ENCODE measurements around the gene PTPRJ.

Gene PTPRJ

DNA sequence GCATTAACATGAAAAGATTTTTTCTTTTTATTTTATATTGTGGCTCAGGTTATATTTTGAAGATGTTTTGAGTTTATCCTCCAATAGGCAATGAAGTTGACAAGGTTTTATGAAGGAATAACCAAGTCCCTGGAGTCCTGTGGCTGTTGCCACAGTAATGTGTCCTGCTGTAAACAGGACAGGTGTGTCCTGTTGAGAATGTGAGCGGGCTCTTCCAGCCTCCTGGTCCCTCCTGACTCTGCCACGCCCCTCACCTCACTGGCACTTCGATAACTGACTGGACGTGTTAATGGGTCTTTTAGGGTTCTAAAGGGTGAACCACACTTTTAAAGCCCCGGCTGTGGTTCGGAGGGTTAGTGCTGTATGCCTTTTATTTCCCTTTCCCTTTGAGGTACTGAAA lies 188.5 kb downstream of the PTPRJ start:
- TF ChIP-seq, protein P1, sequence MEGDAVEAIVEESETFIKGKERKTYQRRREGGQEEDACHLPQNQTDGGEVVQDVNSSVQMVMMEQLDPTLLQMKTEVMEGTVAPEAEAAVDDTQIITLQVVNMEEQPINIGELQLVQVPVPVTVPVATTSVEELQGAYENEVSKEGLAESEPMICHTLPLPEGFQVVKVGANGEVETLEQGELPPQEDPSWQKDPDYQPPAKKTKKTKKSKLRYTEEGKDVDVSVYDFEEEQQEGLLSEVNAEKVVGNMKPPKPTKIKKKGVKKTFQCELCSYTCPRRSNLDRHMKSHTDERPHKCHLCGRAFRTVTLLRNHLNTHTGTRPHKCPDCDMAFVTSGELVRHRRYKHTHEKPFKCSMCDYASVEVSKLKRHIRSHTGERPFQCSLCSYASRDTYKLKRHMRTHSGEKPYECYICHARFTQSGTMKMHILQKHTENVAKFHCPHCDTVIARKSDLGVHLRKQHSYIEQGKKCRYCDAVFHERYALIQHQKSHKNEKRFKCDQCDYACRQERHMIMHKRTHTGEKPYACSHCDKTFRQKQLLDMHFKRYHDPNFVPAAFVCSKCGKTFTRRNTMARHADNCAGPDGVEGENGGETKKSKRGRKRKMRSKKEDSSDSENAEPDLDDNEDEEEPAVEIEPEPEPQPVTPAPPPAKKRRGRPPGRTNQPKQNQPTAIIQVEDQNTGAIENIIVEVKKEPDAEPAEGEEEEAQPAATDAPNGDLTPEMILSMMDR (conservative IDR thresholded peaks at IDR 0.05; ENCODE audit: low read depth): no peak
- ChIA-PET POLR2A (ENCODE audit: low non-redundant PET) (no interaction called here), CTCF (no interaction called here)
- H3K27ac ChIP-seq: no peak overlapping the region
- DNase-seq (ENCODE audit: low spot score): no peak

DNA sequence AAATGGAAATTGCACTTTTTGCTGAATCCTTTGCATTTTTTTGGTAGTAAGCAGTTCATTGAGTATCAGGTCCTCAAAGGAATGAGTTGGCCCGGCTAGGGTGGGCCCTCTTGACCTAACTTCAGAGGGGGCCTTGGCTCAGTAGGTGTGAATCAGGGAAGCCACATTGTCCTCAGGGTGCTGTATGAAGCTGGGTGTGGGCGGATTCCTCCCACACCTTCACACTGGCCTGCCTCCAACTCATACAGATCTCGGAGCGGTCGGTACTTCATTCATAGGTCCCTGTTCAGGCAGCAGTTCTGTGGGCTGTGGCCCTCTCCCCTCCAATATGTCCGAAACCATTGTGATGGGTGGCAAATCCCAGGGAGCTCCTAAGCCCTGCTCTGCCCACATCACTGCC lies 188.9 kb downstream of the PTPRJ start:
- POLR2A ChIA-PET (ENCODE audit: low non-redundant PET): no interaction called here
- no peak overlapping the region for H3K27ac ChIP-seq
- CTCF ChIA-PET: interaction anchor here (0.7 kb wide), 1 partner anchor 62 kb away, joined by 3 read pairs; no protein-coding TSS in a partner anchor
- TF ChIP-seq, protein P1 (conservative IDR thresholded peaks at IDR 0.05; ENCODE audit: low read depth): no peak
- no peak for DNase-seq (ENCODE audit: low spot score)

DNA sequence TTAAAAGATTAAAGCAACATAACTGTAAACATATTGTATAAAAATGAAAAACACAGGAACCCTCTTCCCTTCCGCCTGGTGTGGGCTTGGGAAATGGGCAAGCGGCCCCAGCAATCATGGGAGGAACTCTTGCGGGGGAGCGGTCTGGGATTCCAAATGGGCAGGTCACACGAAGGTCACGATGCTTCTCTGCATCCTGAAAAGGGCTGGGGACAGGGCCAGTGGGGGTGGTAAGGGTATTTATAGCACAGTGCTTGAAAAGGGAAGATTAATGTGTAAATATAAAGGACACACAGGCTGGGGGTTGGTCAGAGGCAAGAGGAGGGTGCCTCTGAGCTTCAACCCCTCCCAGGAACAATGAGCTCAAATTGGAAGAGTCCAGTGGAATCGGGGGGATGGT lies 189.4 kb downstream of the PTPRJ start:
- H3K27ac ChIP-seq: no peak overlapping the region
- no peak for DNase-seq (ENCODE audit: low spot score)
- ChIA-PET POLR2A (ENCODE audit: low non-redundant PET) (no interaction called here), CTCF (interaction anchor here (0.7 kb wide), 1 partner anchor 63 kb away, joined by 3 read pairs; no protein-coding TSS in a partner anchor)
- TF ChIP-seq, protein P1 (conservative IDR thresholded peaks at IDR 0.05; ENCODE audit: low read depth): no peak

DNA sequence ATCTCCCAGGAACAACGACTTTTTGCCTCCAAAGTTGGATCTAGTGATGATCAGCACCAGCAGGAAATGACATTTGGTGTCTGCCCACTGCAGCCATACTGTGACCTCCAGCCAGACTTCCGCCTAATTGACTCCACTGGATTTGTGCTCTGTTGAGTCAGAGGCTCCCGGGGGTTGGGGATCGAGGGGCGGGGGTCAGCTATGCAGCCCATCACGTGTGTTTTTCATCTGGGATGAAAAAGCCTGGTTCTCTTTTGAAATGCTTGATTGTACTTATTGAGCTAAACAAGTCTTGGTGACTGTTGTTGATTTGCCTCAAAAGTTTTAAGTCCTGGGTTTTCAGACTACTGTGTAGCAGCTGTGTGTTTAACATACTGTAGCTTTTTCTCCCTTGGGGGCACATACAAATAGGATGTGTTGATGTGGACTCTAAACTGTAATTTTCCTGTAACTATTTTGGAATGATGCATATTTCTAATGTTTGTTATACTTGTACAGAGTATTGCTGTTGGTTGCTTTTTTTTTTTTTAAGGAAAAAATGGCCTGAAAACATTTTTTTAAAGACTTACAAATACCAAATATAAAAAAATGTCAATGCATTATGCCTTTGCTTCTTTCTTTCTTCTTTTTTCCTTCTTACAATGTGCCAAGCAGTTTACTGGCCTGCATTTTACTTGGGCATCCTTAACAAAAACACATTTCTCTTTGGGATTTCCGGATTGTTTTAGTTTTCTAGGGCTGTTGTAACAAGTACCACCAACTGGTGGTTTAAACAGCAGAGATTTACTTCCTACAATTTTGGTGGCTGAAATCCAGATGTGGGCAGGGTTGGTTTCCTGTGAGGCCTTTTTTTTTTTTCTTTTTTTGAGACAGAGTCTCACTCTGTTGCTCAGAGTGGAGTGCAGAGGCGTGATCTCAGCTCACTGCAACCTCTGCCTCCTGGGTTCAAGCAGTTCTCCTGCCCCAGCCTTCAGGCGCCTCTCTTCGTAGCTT lies 190.2 kb downstream of the PTPRJ start:
- TF ChIP-seq, protein P1 (conservative IDR thresholded peaks at IDR 0.05; ENCODE audit: low read depth): no peak
- DNase-seq (ENCODE audit: low spot score): no peak
- ChIA-PET CTCF (no interaction called here), POLR2A (ENCODE audit: low non-redundant PET) (no interaction called here)
- H3K27ac ChIP-seq: no peak overlapping the region

DNA sequence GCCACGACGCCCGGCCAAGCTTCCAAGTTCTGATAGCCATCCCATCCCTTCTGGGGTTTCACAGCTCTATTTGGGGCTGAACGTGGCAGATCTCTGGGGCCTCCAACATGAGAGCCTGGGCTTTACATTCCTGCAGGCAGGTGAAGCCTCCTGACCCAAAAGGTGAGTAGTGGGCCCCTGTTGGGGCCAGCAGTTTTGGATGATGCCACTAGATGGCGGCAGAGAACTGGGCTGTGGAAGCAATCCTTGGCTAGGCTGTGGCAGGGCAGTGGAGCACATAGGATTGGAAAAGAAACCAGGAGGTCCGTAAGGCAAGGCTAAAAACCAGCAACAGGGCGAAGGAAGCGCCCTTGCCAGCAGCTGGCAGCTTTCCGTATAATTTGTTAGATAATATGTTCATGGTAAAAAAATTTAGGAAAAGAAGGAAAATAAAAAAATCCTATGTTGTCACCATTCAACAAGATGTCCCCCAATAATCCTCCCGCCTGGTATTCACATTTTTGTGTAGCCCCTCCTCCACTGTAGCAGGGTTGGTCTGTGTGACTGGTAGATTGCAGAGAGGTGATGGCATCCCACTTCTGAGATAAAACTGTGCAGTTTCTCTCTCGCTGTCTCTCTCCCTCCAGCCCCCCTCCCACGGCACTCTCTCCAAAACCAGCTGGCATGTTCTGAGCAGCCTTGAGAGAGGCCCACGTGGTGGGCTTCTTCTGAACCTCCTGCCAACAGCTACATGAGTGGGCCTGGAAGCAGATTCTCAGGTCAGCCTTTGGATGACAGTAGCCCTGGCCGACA lies 192.7 kb downstream of the PTPRJ start:
- no peak overlapping the region for H3K27ac ChIP-seq
- DNase-seq (ENCODE audit: low spot score): peak; percentile 72
- TF ChIP-seq, protein P1 (conservative IDR thresholded peaks at IDR 0.05; ENCODE audit: low read depth): peak; percentile 95
- ChIA-PET POLR2A (ENCODE audit: low non-redundant PET) (no interaction called here), CTCF (interaction anchor here (0.5 to 1.6 kb wide), 6 partner anchors 10 to 818 kb away, joined by 3 to 5 read pairs (median 3); no protein-coding TSS in a partner anchor)

DNA sequence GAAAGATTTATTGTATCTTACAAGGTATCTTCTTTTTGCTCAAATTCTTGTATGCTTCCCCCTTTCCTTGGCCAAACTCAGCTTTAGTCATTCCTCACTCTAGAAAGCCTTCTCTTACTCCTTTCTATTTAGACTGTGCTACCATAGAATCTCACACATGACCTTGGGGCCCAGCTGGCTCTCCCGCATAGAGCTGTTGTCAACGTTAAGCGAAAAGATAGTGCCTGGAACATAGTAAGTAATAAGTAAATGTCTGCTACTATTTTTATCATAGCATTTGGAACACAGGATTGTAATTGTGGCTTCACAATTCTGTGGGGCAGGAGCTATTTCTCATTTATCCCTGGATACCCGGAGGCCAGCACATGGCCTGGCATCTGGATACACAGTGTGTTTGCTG lies 197.3 kb downstream of the PTPRJ start:
- TF ChIP-seq, protein P1 (conservative IDR thresholded peaks at IDR 0.05; ENCODE audit: low read depth): no peak
- H3K27ac ChIP-seq: no peak overlapping the region
- ChIA-PET CTCF (no interaction called here), POLR2A (ENCODE audit: low non-redundant PET) (no interaction called here)
- no peak for DNase-seq (ENCODE audit: low spot score)
